ENCODE measurements around the gene SLC2A13. TPM values are rescaled to one million over a fixed set of nuclear protein-coding genes. Genes with fewer than 3 reads are reported as not detected.

SLC2A13 gene
- total RNA-seq, 1 donor from 2014 or later, result 5.2 TPM

DNA sequence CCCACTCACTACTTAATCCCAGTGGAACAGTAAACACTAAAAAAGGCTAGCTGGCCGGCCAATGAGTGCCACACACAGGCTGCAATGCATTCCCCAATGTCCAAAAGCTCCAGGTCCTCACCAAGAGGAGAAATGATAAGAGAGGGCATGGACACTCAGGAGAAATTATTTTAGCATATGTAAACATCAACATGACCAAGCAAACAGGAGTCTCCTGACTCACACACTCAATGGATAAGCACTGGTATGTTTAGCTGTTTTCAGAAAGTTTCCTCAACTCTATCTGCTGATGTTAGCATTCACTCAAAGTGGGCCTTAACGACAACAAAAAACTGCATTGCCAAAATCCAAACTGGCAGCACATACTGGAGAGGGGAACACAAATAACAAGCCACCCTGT is 105.0 kb downstream of the SLC2A13 start:
- Mint-ChIP-seq H3K4me1 (ENCODE audit: low read depth, unreplicated experiment) (no peaks in the 10 kb centered on the region), H3K36me3 (ENCODE audit: unreplicated experiment) (peaks cover 28% of the 10 kb centered on the region), H3K27me3 (ENCODE audit: unreplicated experiment) (no peaks in the 10 kb centered on the region), H3K4me3 (ENCODE audit: unreplicated experiment) (no peak overlapping the region), H3K27ac (ENCODE audit: unreplicated experiment) (no peak overlapping the region), H3K9me3 (ENCODE audit: unreplicated experiment) (peaks cover 15% of the 10 kb centered on the region)
- DNase-seq, result no peak
- TF ChIP-seq, protein P1, sequence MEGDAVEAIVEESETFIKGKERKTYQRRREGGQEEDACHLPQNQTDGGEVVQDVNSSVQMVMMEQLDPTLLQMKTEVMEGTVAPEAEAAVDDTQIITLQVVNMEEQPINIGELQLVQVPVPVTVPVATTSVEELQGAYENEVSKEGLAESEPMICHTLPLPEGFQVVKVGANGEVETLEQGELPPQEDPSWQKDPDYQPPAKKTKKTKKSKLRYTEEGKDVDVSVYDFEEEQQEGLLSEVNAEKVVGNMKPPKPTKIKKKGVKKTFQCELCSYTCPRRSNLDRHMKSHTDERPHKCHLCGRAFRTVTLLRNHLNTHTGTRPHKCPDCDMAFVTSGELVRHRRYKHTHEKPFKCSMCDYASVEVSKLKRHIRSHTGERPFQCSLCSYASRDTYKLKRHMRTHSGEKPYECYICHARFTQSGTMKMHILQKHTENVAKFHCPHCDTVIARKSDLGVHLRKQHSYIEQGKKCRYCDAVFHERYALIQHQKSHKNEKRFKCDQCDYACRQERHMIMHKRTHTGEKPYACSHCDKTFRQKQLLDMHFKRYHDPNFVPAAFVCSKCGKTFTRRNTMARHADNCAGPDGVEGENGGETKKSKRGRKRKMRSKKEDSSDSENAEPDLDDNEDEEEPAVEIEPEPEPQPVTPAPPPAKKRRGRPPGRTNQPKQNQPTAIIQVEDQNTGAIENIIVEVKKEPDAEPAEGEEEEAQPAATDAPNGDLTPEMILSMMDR (IDR thresholded peaks at IDR 0.05; ENCODE audit: partially characterized antibody, unreplicated experiment), result no peak

DNA sequence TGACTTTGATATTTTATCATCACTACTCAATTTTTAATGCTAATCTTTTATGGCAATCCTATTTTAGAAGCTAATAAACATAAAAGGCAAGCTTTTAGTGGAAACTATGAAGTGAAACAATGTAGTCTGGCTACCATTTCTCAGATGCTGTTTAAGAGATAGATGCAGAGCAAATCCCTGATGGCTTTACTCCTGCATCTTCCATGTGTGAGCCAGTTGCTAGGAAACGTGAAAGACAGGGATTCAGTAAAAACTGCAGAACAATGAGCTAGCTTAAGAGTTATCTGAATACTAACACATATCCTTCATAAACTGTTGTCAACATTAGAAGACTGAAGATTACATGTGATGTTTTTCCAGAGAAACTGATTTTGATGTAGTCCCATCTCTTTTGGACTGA is 112.6 kb downstream of the SLC2A13 start:
- H3K4me1 Mint-ChIP-seq (ENCODE audit: low read depth, unreplicated experiment), result no peaks in the 10 kb centered on the region
- H3K36me3 Mint-ChIP-seq (ENCODE audit: unreplicated experiment), result peaks cover 13% of the 10 kb centered on the region
- TF ChIP-seq, protein P1 (IDR thresholded peaks at IDR 0.05; ENCODE audit: partially characterized antibody, unreplicated experiment), result no peak
- H3K9me3 Mint-ChIP-seq (ENCODE audit: unreplicated experiment), result peaks cover under 1% of the 10 kb centered on the region
- H3K27ac Mint-ChIP-seq (ENCODE audit: unreplicated experiment), result no peak overlapping the region
- H3K27me3 Mint-ChIP-seq (ENCODE audit: unreplicated experiment), result no peaks in the 10 kb centered on the region
- H3K4me3 Mint-ChIP-seq (ENCODE audit: unreplicated experiment), result no peak overlapping the region
- DNase-seq, result no peak

DNA sequence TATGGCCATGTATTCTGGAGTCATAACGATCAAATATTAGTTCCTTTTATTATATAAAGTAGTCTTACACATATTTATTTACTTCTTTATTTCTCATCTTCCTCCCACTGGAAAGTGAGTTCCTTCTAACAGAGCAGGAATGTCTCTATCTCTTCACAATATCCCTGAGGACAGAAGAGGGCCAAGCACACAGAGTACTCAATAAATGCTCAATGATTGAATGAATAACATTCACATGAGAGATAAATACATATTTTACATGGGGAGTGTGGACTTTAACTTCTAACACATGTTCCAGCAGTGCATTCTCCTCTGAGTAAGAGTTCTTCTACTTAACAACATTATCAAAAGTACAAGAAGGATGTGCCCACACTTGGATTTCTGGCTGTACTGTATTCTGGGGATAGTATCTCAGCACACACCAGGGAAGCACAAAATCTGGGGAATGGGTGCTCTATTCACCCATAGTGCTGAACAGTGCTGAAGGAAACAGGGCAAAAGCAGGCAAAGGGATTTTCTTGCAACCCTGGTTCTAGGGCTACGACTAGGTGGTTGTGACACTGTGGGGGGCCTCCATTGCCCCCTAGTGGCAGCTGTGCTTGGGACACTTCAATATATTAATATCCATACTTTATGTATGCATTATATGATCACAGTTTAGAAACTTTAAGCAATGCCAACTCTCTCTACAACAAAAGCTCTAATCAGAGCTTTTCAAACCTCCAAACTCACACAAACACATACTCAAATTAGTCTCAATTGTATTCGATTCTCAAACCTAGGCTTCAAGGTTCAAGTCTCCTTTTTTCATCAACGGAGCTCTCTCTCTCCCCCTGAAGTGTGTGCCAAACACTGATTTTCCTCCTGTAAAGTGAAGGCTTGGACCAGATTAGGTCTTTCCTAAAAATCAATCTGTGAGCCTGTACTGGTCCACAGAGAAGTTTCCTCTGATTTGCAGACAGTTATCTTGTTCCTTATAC is 115.5 kb downstream of the SLC2A13 start:
- H3K4me1 Mint-ChIP-seq (ENCODE audit: low read depth, unreplicated experiment), result no peaks in the 10 kb centered on the region
- no peaks in the 10 kb centered on the region for H3K27me3 Mint-ChIP-seq (ENCODE audit: unreplicated experiment)
- H3K9me3 Mint-ChIP-seq (ENCODE audit: unreplicated experiment), result no peaks in the 10 kb centered on the region
- DNase-seq, result peak; percentile 66
- H3K36me3 Mint-ChIP-seq (ENCODE audit: unreplicated experiment), result no peaks in the 10 kb centered on the region
- H3K4me3 Mint-ChIP-seq (ENCODE audit: unreplicated experiment), result no peak overlapping the region
- TF ChIP-seq, protein P1 (IDR thresholded peaks at IDR 0.05; ENCODE audit: partially characterized antibody, unreplicated experiment), result peak; percentile 90
- no peak overlapping the region for H3K27ac Mint-ChIP-seq (ENCODE audit: unreplicated experiment)

DNA sequence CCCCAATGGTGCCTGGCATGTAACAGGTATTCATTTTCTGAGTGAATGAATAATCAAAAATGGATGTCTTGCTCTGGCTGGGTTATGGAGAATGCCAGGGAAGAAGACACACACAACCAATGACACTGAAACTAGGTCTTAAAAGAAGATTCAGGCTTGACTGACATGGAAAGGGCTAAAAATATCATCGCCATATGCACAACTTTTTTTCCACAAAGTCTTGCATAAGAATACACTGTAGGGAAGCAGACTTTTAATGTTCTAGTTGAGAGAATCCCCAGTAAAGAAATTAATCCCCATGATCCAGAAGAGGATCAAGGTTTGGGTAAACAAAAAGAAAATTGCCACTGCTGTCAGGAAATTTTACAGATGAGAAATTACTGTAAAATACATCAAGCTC is 116.4 kb downstream of the SLC2A13 start:
- Mint-ChIP-seq H3K4me1 (ENCODE audit: low read depth, unreplicated experiment) (no peaks in the 10 kb centered on the region), H3K27ac (ENCODE audit: unreplicated experiment) (no peak overlapping the region)

More for the DNA sequence above, 116.4 kb downstream of the SLC2A13 start:
- no peaks in the 10 kb centered on the region for H3K9me3 Mint-ChIP-seq (ENCODE audit: unreplicated experiment)
- H3K27me3 Mint-ChIP-seq (ENCODE audit: unreplicated experiment), result no peaks in the 10 kb centered on the region
- TF ChIP-seq, protein P1 (IDR thresholded peaks at IDR 0.05; ENCODE audit: partially characterized antibody, unreplicated experiment), result no peak
- no peaks in the 10 kb centered on the region for H3K36me3 Mint-ChIP-seq (ENCODE audit: unreplicated experiment)
- no peak overlapping the region for H3K4me3 Mint-ChIP-seq (ENCODE audit: unreplicated experiment)
- no peak for DNase-seq

All from glutamatergic neuron (in vitro differentiated cells).